Sigmoid colon (tissue), 7 donors: ENCODE measurements around the gene KRT17. TPM values are rescaled to one million over a fixed set of nuclear protein-coding genes. Genes with fewer than 3 reads are reported as not detected.
"Not testable (repeated sequence)": the region's sequence is repeated elsewhere in the genome, so short reads cannot be mapped to it uniquely, and the experiment has no call there.

Experiments
- DNase-seq: peaks from one replicate; pipeline ENCODE4 v3.0.0-alpha.2; 2019
- H3K27ac ChIP-seq, 4 donors: fragments of 200-600 bp; sonication (generic); one replicate each; pipeline ENCODE4 v1.5.1; 2016 to 2019; ENCODE audit warnings: mild to moderate bottlenecking in 1 of 4
- H3K27me3 ChIP-seq, 3 donors: fragments of 200-600 bp; sonication (generic); one replicate each; pipeline ENCODE4 v1.5.1; 2019; ENCODE audit warnings: mild to moderate bottlenecking in 1 of 3
- H3K36me3 ChIP-seq, 4 donors: fragments of 200-600 bp; sonication (generic); one replicate each; pipeline ENCODE4 v1.5.1; 2016 to 2019
- H3K4me1 ChIP-seq, 4 donors: fragments of 200-600 bp; sonication (generic); one replicate each; pipeline ENCODE4 v1.5.1; 2017 to 2019
- H3K4me3 ChIP-seq, 4 donors: fragments of 200-600 bp; sonication (generic); one replicate each; pipeline ENCODE4 v1.5.1; 2017 to 2019; ENCODE audit warnings: mild to moderate bottlenecking in 2 of 4, moderate library complexity in 1 of 4
- H3K9me3 ChIP-seq, 4 donors: fragments of 200-600 bp in 3 of 4; sonication (generic) in 3 of 4; one replicate each; pipeline versions ENCODE4 v1.5.1 to v1.6.1; 2013 to 2019
- EP300 ChIP-seq, 4 donors: sonication (generic); formaldehyde crosslinking; IDR thresholded peaks; one replicate each; pipeline ENCODE4 v1.6.1; 2017; ENCODE audit warnings: antibody characterized with exemption in 4 of 4
- POLR2A ChIP-seq, 2 donors: fragments of 450-650 bp; IDR thresholded peaks; one replicate each; pipeline ENCODE4 v1.6.1; 2016; ENCODE audit warnings: antibody characterized with exemption in 2 of 2, mild to moderate bottlenecking in 2 of 2, moderate library complexity in 2 of 2
- POLR2AphosphoS5 ChIP-seq, 4 donors: sonication (generic); formaldehyde crosslinking; IDR thresholded peaks; one replicate each; pipeline ENCODE4 v1.6.1; 2017; ENCODE audit warnings: antibody characterized with exemption in 4 of 4
- WGBS, 2 donors: extraction: QIAGEN DNeasy Blood & Tissue Kit; methylation state at CpG; one replicate each; pipeline ENCODE4 v1.1.7; 2013; 5-methylcytosine and 5-hydroxymethylcytosine counted together
- intact Hi-C: fragments of 100-400 bp; cut with DNase I; formaldehyde crosslinking; loops from one replicate; pipeline ENCODE4 v1.15.1; 2023
- polyA plus RNA-seq, 3 donors: library from polyadenylated mRNA; stranded (reverse); fragments of 200-250 nt; gene quantifications; one replicate each; pipeline ENCODE4 v1.2.3, GENCODE V29; 2013
- total RNA-seq, 4 donors: library from RNA; depleted of rRNA; stranded (reverse); fragments of >200 nt; gene quantifications; one replicate each; pipeline ENCODE4 v1.1.0, GENCODE V29; 2016
- TF ChIP-seq, protein P1 (sequence below), 4 experiments: fragments of 450-650 bp in 3 of 4; fragments of 200-600 bp in 1 of 4; IDR thresholded peaks; one replicate each; pipeline ENCODE4 v1.5.1; 2016 to 2019; ENCODE audit warnings: antibody characterized with exemption in 4 of 4, mild to moderate bottlenecking in 3 of 4, moderate library complexity in 2 of 4
- donor health status: healthy with polysubstance abuse.
- donor health status: Bipolar disorder and iron deficiency.
- donor health status: healthy.

The KRT17 gene
- total and polyA plus RNA-seq, 7 donors: 0.17 to 5.3 (median 1.2) TPM; not detected in 4

DNA sequence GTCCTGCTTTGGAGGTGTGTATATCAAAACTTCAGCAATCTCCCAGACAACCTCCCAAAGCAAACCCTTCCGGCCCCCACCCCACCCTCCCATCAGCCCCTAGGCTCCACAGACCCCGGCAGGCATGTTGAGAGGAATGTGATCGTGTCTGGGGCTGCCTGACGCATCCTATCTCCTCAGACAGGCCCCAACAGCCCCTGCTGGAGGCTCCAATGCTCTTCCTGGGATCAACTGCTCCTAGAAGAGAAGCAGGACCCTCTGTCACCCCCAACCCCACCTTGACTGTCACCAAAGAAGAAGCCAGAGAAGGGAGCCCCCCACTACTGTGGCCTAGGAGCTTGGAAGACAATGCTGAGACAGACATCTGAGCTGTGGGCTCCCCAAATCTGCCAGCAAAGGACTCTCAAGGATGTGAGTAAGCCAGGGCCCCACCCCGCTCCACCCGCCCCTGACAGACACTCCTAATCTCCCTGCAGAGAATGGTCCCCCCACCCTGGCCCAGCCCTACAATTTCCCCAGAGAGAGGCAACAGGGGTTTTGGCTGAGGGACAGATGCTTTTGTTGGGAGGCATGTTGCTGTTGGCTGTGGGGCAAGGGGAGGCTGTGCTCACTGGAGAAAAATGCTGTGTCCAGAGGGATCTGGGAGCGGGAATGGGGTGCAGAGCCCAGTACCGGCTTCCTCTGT is 36.1 kb downstream of the KRT17 start:
- intact Hi-C loops: no loop called here
- Histone ChIP-seq H3K4me1 (no peaks in the 10 kb centered on the region), H3K27me3 (peaks cover 0 to 2% (median 0%) of the 10 kb centered on the region in 3 donors), H3K9me3 (no peaks in the 10 kb centered on the region), H3K4me3 (no peak overlapping the region), H3K36me3 (no peaks in the 10 kb centered on the region), H3K27ac (no peak overlapping the region)
- TF ChIP-seq POLR2AphosphoS5 (IDR thresholded peaks at IDR 0.05): no peak
- TF ChIP-seq, protein P1, sequence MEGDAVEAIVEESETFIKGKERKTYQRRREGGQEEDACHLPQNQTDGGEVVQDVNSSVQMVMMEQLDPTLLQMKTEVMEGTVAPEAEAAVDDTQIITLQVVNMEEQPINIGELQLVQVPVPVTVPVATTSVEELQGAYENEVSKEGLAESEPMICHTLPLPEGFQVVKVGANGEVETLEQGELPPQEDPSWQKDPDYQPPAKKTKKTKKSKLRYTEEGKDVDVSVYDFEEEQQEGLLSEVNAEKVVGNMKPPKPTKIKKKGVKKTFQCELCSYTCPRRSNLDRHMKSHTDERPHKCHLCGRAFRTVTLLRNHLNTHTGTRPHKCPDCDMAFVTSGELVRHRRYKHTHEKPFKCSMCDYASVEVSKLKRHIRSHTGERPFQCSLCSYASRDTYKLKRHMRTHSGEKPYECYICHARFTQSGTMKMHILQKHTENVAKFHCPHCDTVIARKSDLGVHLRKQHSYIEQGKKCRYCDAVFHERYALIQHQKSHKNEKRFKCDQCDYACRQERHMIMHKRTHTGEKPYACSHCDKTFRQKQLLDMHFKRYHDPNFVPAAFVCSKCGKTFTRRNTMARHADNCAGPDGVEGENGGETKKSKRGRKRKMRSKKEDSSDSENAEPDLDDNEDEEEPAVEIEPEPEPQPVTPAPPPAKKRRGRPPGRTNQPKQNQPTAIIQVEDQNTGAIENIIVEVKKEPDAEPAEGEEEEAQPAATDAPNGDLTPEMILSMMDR (IDR thresholded peaks at IDR 0.05): no peak
- no peak for TF ChIP-seq EP300 (IDR thresholded peaks at IDR 0.05)
- TF ChIP-seq POLR2A (IDR thresholded peaks at IDR 0.05): no peak
- WGBS, 2 donors: 66 to 84% methylated on average over 7 to 8 of the region's 8 CpGs
- DNase-seq: no peak

DNA sequence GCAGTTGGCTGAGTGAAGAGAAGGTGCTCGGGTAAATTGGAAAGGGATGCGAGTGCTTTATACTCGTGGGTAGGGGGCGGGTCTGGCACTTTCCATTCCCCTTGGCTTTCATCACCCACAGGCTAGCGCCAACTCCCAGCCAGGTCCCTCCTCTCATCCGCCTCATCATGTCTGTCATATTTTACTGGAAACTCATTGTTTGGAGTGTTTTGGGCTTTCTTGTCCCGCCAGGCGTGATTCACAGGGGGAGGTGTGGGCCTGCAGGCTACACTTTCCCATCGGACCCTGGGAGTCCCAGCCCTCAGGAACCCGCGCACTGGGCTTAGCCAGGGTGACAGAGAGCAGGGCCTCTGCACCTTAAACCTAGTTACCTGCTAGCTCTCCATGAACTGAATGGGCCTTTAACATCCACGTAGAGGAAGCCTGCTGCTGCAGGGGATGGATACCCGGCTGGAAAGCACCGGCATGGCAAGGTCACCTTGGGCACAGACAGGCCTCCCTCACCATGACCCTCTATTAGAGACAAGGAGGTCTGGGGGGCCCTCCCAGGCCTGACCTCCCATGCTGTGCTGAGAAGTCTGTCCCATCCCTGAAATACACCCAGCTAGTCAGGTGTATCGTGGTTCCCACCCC is 37.4 kb downstream of the KRT17 start, which contains the start of gene KRT14:
TSS of gene KRT14 (minus strand) at position 33 of the 633 bp plus-strand sequence. CDS start 61 bp downstream, outside the sequence.
- intact Hi-C loops: no loop called here
- TF ChIP-seq POLR2AphosphoS5 (IDR thresholded peaks at IDR 0.05) (no peak), POLR2A (IDR thresholded peaks at IDR 0.05) (no peak), EP300 (IDR thresholded peaks at IDR 0.05) (no peak)
- TF ChIP-seq, protein P1 (IDR thresholded peaks at IDR 0.05): no peak

DNA sequence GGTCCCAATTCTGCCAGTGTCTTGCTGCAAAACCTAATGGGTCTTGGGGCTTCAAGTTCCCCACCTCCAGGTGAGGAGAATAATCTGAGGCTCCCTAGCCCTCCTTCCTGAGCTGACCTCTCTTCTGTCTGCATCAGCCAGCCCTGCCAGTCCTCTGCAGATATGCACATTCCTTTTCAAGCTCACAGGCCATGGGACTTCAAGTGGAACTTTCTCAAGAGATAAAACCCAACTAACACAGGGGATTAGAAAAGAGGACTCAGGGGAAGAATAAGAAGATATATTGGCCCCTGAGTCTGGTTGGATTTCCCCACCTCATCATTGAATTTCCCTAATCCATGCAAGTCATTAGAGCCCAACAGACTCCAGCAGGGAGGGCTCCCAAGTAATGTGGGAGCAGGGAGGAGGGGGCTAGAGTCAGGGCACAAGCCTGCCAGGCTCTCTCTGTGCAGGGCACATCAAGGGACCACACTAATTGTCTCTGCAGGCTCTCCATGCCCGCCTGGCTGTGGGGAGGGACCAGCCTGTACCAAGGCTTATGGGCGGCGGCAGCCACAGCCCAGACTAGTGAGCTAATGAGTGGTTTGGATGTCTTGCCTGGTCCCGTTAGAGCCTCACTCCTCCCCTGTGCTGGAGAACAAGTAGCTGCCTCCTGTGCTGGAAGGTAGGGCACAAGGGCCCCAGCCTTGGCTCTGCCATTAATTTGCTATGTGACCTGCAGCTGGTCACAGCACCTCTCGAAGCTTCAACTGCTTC is 38.9 kb downstream of the KRT17 start:
- no peaks in the 10 kb centered on the region for H3K9me3 ChIP-seq
- no peak for DNase-seq
- TF ChIP-seq POLR2A (IDR thresholded peaks at IDR 0.05): no peak
- TF ChIP-seq EP300 (IDR thresholded peaks at IDR 0.05): no peak
- no peak for TF ChIP-seq POLR2AphosphoS5 (IDR thresholded peaks at IDR 0.05)
- TF ChIP-seq, protein P1 (IDR thresholded peaks at IDR 0.05): no peak
- intact Hi-C loops: no loop called here
- no peaks in the 10 kb centered on the region for H3K4me1 ChIP-seq
- no peak overlapping the region for H3K27ac ChIP-seq
- H3K27me3 ChIP-seq: no peaks in the 10 kb centered on the region
- 67 to 80% methylated on average over 5 of the region's 5 CpGs for WGBS, 2 donors
- H3K36me3 ChIP-seq: no peaks in the 10 kb centered on the region
- H3K4me3 ChIP-seq: no peak overlapping the region

More for the DNA sequence above, 37.4 kb downstream of the KRT17 start, which contains the start of gene KRT14:
- no peaks in the 10 kb centered on the region for H3K36me3 ChIP-seq
- H3K27ac ChIP-seq: no peak within 1 kb of the TSS
- H3K4me1 ChIP-seq: no peaks in the 10 kb centered on the region
- H3K27me3 ChIP-seq: no peaks in the 10 kb centered on the region
- H3K9me3 ChIP-seq: no peaks in the 10 kb centered on the region
- DNase-seq: no peak
- no peak within 1 kb of the TSS for H3K4me3 ChIP-seq
- 86 to 92% methylated on average over 15 of the region's 15 CpGs for WGBS, 2 donors

DNA sequence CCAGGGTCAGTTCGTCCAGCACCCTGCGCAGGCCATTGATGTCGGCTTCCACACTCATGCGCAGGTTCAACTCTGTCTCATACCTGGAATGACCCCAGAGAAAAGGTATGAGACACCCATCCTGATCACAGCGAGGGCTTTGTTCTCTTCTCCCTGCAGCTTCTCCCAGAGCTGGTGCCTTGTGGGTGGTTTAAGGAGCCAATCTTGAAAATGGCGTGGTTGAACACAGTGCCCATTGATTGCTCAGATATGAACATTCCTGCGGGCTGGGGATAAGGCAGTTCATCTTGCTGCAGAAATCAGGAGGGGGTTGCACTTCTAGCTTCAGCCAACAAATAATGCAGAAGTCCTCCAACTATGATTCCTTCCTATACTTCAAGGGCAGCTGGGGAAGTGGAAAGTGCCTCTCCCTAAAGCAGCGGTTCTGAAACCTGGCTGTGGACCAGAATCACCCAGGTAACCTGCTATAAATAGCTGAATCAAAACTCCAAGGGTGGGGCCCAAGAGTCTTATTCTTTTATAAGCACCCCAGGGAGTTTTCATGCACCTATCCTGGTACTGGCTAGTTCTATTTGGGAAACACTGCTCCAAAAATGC is 39.9 kb downstream of the KRT17 start:
- DNase-seq, H3K9me3 ChIP-seq, H3K4me3 ChIP-seq, H3K4me1 ChIP-seq, intact Hi-C loops, H3K27me3 ChIP-seq, H3K27ac ChIP-seq, H3K36me3 ChIP-seq: not testable (repeated sequence)
- 80 to 85% methylated on average over 8 of the region's 8 CpGs for WGBS, 2 donors
